NCI-H2227 treated with DMSO at 0.1 percent for 48 hours (cell line): ENCODE data around the gene MAGOHB.
"Not testable (repeated sequence)": the region's sequence is repeated elsewhere in the genome, so short reads cannot be mapped to it uniquely, and the experiment has no call there.

Experiments
- DNase-seq: peaks from one replicate; lab custom pipeline; 2025; lab: John Stamatoyannopoulos, UW

The MAGOHB gene

GRCh38 chr12:10613349-10614055 lies at the start of gene MAGOHB:
Gene MAGOHB, minus strand, starts transcription at chr12:10613609. Its CDS starts 77 bp downstream, at chr12:10613532.
- DNase-seq, result peak; percentile 77

- DNase-seq, result no peak
These were observed 47.9 kb upstream of the MAGOHB start for GRCh38 chr12:10661338-10661737.

- DNase-seq, result no peak
These were observed 40.6 kb upstream of the MAGOHB start for GRCh38 chr12:10654003-10654402.

GRCh38 chr12:10652192-10652591 lies 38.8 kb upstream of the MAGOHB start:
- DNase-seq, result no peak

GRCh38 chr12:10646576-10646975 lies 33.2 kb upstream of the MAGOHB start:
- not testable (repeated sequence) for DNase-seq

GRCh38 chr12:10645910-10646309 lies 32.5 kb upstream of the MAGOHB start:
- no peak for DNase-seq

GRCh38 chr12:10641735-10642500 lies 28.5 kb upstream of the MAGOHB start:
- no peak for DNase-seq

GRCh38 chr12:10638728-10639127 lies 25.3 kb upstream of the MAGOHB start:
- DNase-seq, result no peak

GRCh38 chr12:10636611-10637010 lies 23.2 kb upstream of the MAGOHB start:
- DNase-seq, result no peak

- DNase-seq, result no peak
These were observed 22.7 kb upstream of the MAGOHB start for GRCh38 chr12:10636124-10636523.

GRCh38 chr12:10635306-10635705 lies 21.9 kb upstream of the MAGOHB start:
- DNase-seq, result no peak

- no peak for DNase-seq
These were observed 21.0 kb upstream of the MAGOHB start for GRCh38 chr12:10634427-10634826.

- no peak for DNase-seq
These were observed 20.1 kb upstream of the MAGOHB start for GRCh38 chr12:10633541-10633940.

GRCh38 chr12:10632226-10632625 lies 18.8 kb upstream of the MAGOHB start:
- DNase-seq, result no peak

- no peak for DNase-seq
These were observed 11.2 kb upstream of the MAGOHB start for GRCh38 chr12:10624605-10625004.

- DNase-seq, result no peak
These were observed 9.7 kb upstream of the MAGOHB start for GRCh38 chr12:10623131-10623530.

- no peak for DNase-seq
These were observed 7.9 kb upstream of the MAGOHB start for GRCh38 chr12:10621278-10621677.

- no peak for DNase-seq
These were observed 6.8 kb upstream of the MAGOHB start for GRCh38 chr12:10620078-10620779.

- DNase-seq, result no peak
These were observed 5.1 kb upstream of the MAGOHB start for GRCh38 chr12:10618338-10618987.

GRCh38 chr12:10617863-10618262 lies 4.5 kb upstream of the MAGOHB start:
- DNase-seq, result no peak

- no peak for DNase-seq
These were observed 2.1 kb upstream of the MAGOHB start for GRCh38 chr12:10615532-10615931.

GRCh38 chr12:10614056-10614370 lies 604 bp upstream of the MAGOHB start:
- DNase-seq, result no peak

GRCh38 chr12:10612984-10613348 lies 443 bp downstream of the MAGOHB start:
- no peak for DNase-seq
